B cell (primary cell): ENCODE measurements around the gene CRYM. TPM values are rescaled to one million over a fixed set of nuclear protein-coding genes. Genes with fewer than 3 reads are reported as not detected.

ENCODE experiments used
- ATAC-seq: fragments of 200-7000 bp; cut with Tn5 transposase; one replicate; pipeline ENCODE4 v1.10.0; 2021; ENCODE audit warnings: low read depth, mild to moderate bottlenecking, moderate number of reproducible peaks, moderate library complexity
- CTCF ChIA-PET: fragments of 350-600 bp; sonication (Branson Sonifier 250); formaldehyde crosslinking; loops from one replicate; lab custom pipeline; 2021; ENCODE audit warnings: antibody characterized with exemption, inconsistent platforms; lab: Charles Lee
- POLR2A ChIA-PET: fragments of 350-600 bp; sonication (Branson Sonifier 250); formaldehyde crosslinking; loops from one replicate; lab custom pipeline; 2021; ENCODE audit warnings: antibody characterized with exemption; lab: Charles Lee
- DNase-seq: peaks from one replicate; pipeline ENCODE4 v3.0.0; 2013
- H2AFZ ChIP-seq: 2 replicates; pipeline ENCODE4 v1.6.1; 2012; ENCODE audit warnings: mild to moderate bottlenecking, low read depth, low read length; ENCODE audit not compliant: insufficient read depth, poor library complexity, severe bottlenecking
- H3K27ac ChIP-seq, 2 donors: 1 replicate in 1 of 2; 2 replicates in 1 of 2; pipeline ENCODE4 v1.5.1; 2012 to 2013; ENCODE audit warnings: low read length in 2 of 2, mild to moderate bottlenecking in 2 of 2, moderate library complexity in 1 of 2
- H3K27me3 ChIP-seq, 4 experiments: fragments of 200-600 bp in 1 of 4; sonication (generic) in 1 of 4; replicated peaks in 1 of 4; 1 replicate in 2 of 4; 2 replicates in 2 of 4; pipeline versions ENCODE4 v1.6.1 to v1.7.0; 2013 to 2016; ENCODE audit warnings: low read length in 3 of 4, mild to moderate bottlenecking in 2 of 4, mixed read lengths in 1 of 4, moderate library complexity in 1 of 4; ENCODE audit not compliant: insufficient read depth in 4 of 4, control insufficient read depth in 3 of 4; ENCODE audit errors: control extremely low read depth in 1 of 4
- H3K36me3 ChIP-seq, 2 experiments: replicated peaks in 1 of 2; 1 replicate in 1 of 2; 2 replicates in 1 of 2; pipeline versions ENCODE4 v1.6.1 to v1.7.1; 2013; ENCODE audit warnings: low read length in 1 of 2; ENCODE audit not compliant: insufficient read depth in 2 of 2, control insufficient read depth in 1 of 2; ENCODE audit errors: control extremely low read depth in 1 of 2, extremely low read depth in 1 of 2
- H3K4me1 ChIP-seq, 2 donors: fragments of 200-600 bp in 1 of 2; sonication (generic) in 1 of 2; 1 replicate in 1 of 2; 2 replicates in 1 of 2; pipeline versions ENCODE4 v1.5.1 to v1.6.1; 2013 to 2017; ENCODE audit warnings: low read length in 2 of 2; ENCODE audit not compliant: control insufficient read depth in 2 of 2, insufficient read depth in 2 of 2
- H3K4me2 ChIP-seq: replicated peaks from 2 replicates; pipeline ENCODE3; 2012; ENCODE audit warnings: mild to moderate bottlenecking, low read depth, low read length; ENCODE audit not compliant: poor library complexity, severe bottlenecking
- H3K4me3 ChIP-seq, 5 experiments: fragments of 200-600 bp in 1 of 5; sonication (generic) in 1 of 5; 1 replicate in 3 of 5; 2 replicates in 2 of 5; pipeline versions ENCODE4 v1.5.1 to v1.7.0; 2011 to 2016; ENCODE audit warnings: low read length in 4 of 5, mild to moderate bottlenecking in 4 of 5, low read depth in 2 of 5, control low read depth in 1 of 5, moderate library complexity in 1 of 5; ENCODE audit not compliant: insufficient read depth in 1 of 5; ENCODE audit errors: control extremely low read depth in 1 of 5, extremely low read depth in 1 of 5
- H3K79me2 ChIP-seq: fragments of 200-600 bp; sonication (generic); one replicate; pipeline ENCODE4 v1.6.0; 2016; ENCODE audit warnings: low read length; ENCODE audit not compliant: control insufficient read depth, insufficient read depth
- H3K9ac ChIP-seq: fragments of 200-600 bp; sonication (generic); 2 replicates; pipeline ENCODE4 v1.6.1; 2017; ENCODE audit warnings: mild to moderate bottlenecking, low read length, moderate library complexity
- H3K9me3 ChIP-seq, 3 donors: one replicate each; pipeline versions ENCODE4 v1.6.1 to v1.7.1; 2013; ENCODE audit warnings: low read length in 2 of 3; ENCODE audit not compliant: control insufficient read depth in 2 of 3, insufficient read depth in 1 of 3; ENCODE audit errors: control extremely low read depth in 1 of 3
- H4K20me1 ChIP-seq: 2 replicates; pipeline ENCODE4 v1.6.0; 2012; ENCODE audit warnings: mild to moderate bottlenecking, low read length; ENCODE audit not compliant: insufficient read depth, control insufficient read depth, poor library complexity, severe bottlenecking
- H3K27ac Mint-ChIP-seq: one replicate; pipeline ENCODE4 v1.8.0; 2021; ENCODE audit warnings: mixed read lengths
- H3K27me3 Mint-ChIP-seq: one replicate; pipeline ENCODE4 v1.8.0; 2021; ENCODE audit warnings: mixed read lengths
- H3K4me1 Mint-ChIP-seq: one replicate; pipeline ENCODE4 v1.8.0; 2021; ENCODE audit warnings: mixed read lengths
- H3K4me3 Mint-ChIP-seq: one replicate; pipeline ENCODE4 v1.8.0; 2021; ENCODE audit warnings: mixed read lengths
- H3K9me3 Mint-ChIP-seq: one replicate; pipeline ENCODE4 v1.8.0; 2022; ENCODE audit warnings: mixed read lengths; ENCODE audit not compliant: insufficient read depth
- CTCF ChIP-seq: fragments of 200-600 bp; IDR thresholded peaks from one replicate; pipeline ENCODE4 v1.8.0; 2022; ENCODE audit warnings: antibody characterized with exemption, mild to moderate bottlenecking
- EZH2 ChIP-seq: IDR thresholded peaks from 2 replicates; pipeline ENCODE4 v1.6.1; 2012; ENCODE audit warnings: borderline replicate concordance, low read depth, mild to moderate bottlenecking, moderate library complexity, low read length; ENCODE audit not compliant: insufficient read depth, poor library complexity, severe bottlenecking
- WGBS: methylation state at CpG from one replicate; pipeline ENCODE4 v1.1.5; 2013; ENCODE audit warnings: missing lambda C conversion rate; ENCODE audit not compliant: insufficient coverage; 5-methylcytosine and 5-hydroxymethylcytosine counted together
- intact Hi-C: fragments of 100-400 bp; cut with micrococcal nuclease; formaldehyde crosslinking; loops from one replicate; pipeline ENCODE4 v1.10.0; 2022
- polyA plus RNA-seq: library from polyadenylated mRNA; depleted of rRNA; stranded (reverse); fragments of >200 nt; gene quantifications from 2 replicates; pipeline ENCODE4 v1.2.3, GENCODE V29; 2012
- total RNA-seq, 2 donors: library from RNA; stranded (reverse); fragments of 120-200 nt in 1 of 2; gene quantifications; 1 replicate in 1 of 2; 2 replicates in 1 of 2; pipeline versions ENCODE4 v1.2.3 to v1.2.4, GENCODE V29; 2013 to 2022

Gene CRYM
- total and polyA plus RNA-seq, 2 donors (not counting 1 experiment from before 2014, with no cell fraction given) = 3.3 to 8.2 TPM

- TF ChIP-seq CTCF (no peak), EZH2 (no peak)
- Histone ChIP-seq H3K27me3 (peaks cover 0 to 4% (median 2%) of the 10 kb centered on the region in 4 experiments), H3K4me3 (no peak overlapping the region), H3K4me2 (no peak overlapping the region), H3K4me1 (peaks cover 20% of the 10 kb centered on the region in 2 donors), H3K79me2 (peaks cover 2% of the 10 kb centered on the region), H3K36me3 (no peaks in the 10 kb centered on the region), H3K9ac (no peak overlapping the region), H3K27ac (no peak overlapping the region), H2AFZ (no peak overlapping the region), H3K9me3 (peaks cover 0 to 4% (median 0%) of the 10 kb centered on the region in 3 donors), H4K20me1 (no peaks in the 10 kb centered on the region)
- ATAC-seq (no peak), DNase-seq (no peak)
- peaks cover 18% of the 10 kb centered on the region for H3K27me3 Mint-ChIP-seq
- WGBS = 44% methylated on average over 1 of the region's 2 CpGs
- H3K27ac Mint-ChIP-seq = no peak overlapping the region
- POLR2A ChIA-PET = interaction anchor here (0.6 kb wide), 1 partner anchor 28 kb away, joined by 7 read pairs; no protein-coding TSS in a partner anchor
- CTCF ChIA-PET = interaction anchor here (0.6 to 1.2 kb wide), 4 partner anchors 8 to 83 kb away, joined by 3 to 4 read pairs (median 4); partner anchors contain the start of gene ANKS4B
- H3K4me1 Mint-ChIP-seq = peaks cover 31% of the 10 kb centered on the region
- H3K9me3 Mint-ChIP-seq = no peaks in the 10 kb centered on the region
- H3K4me3 Mint-ChIP-seq = no peak overlapping the region
- intact Hi-C loops = no loop called here
Measured at GRCh38 chr16:21272253-21272652, 5.8 kb downstream of the CRYM start.

GRCh38 chr16:21268236-21268635 lies 9.9 kb downstream of the CRYM start:
- Histone ChIP-seq H2AFZ (no peak overlapping the region), H4K20me1 (no peaks in the 10 kb centered on the region), H3K79me2 (peaks cover 4% of the 10 kb centered on the region), H3K4me2 (no peak overlapping the region), H3K27ac (no peak overlapping the region), H3K9ac (no peak overlapping the region), H3K27me3 (peaks cover 0 to 6% (median 0%) of the 10 kb centered on the region in 4 experiments), H3K4me1 (peaks cover 23 to 25% of the 10 kb centered on the region in 2 donors), H3K4me3 (no peak overlapping the region), H3K36me3 (no peaks in the 10 kb centered on the region), H3K9me3 (peaks cover 0 to 2% (median 0%) of the 10 kb centered on the region in 3 donors)
- peaks cover 31% of the 10 kb centered on the region for H3K4me1 Mint-ChIP-seq
- H3K4me3 Mint-ChIP-seq = no peak overlapping the region
- POLR2A ChIA-PET = no interaction called here
- peaks cover 4% of the 10 kb centered on the region for H3K27me3 Mint-ChIP-seq
- ATAC-seq = no peak
- H3K27ac Mint-ChIP-seq = no peak overlapping the region
- DNase-seq = no peak
- intact Hi-C loops = no loop called here
- TF ChIP-seq CTCF (no peak), EZH2 (no peak)
- CTCF ChIA-PET = interaction anchor here (1.0 kb wide), 1 partner anchor 15 kb away, joined by 3 read pairs; no protein-coding TSS in a partner anchor
- WGBS = 98% methylated on average over 6 of the region's 9 CpGs
- H3K9me3 Mint-ChIP-seq = no peaks in the 10 kb centered on the region
